Measurements from ENCODE around the gene CREB3L2. TPM values are rescaled to one million over a fixed set of nuclear protein-coding genes. Genes with fewer than 3 reads are reported as not detected.

The CREB3L2 gene
- total and polyA plus RNA-seq, 5 experiments from 2014 or later: 5.2 to 12.8 (median 9.0) TPM

- H3K9me3 Mint-ChIP-seq: no peaks in the 10 kb centered on the region
- peak overlapping the region in 2 of 10 donors; percentile 6 to 32 for H3K27ac Mint-ChIP-seq
- no peak overlapping the region for H3K4me3 Mint-ChIP-seq
- peaks cover 0 to 7% (median 0%) of the 10 kb centered on the region in 3 donors for H3K36me3 Mint-ChIP-seq
- POLR2A ChIA-PET: no interaction called here
- DNase-seq (no peak), ATAC-seq (no peak)
- H3K4me1 Mint-ChIP-seq: peaks cover 20 to 44% (median 31%) of the 10 kb centered on the region in 4 donors
- no peaks in the 10 kb centered on the region for H3K27me3 Mint-ChIP-seq
These were observed 8.5 kb downstream of the CREB3L2 start for GRCh38 chr7:137993395-137993743.

- Mint-ChIP-seq H3K4me3 (no peak overlapping the region), H3K36me3 (peaks cover 0 to 7% (median 0%) of the 10 kb centered on the region in 3 donors), H3K4me1 (peaks cover 22 to 44% (median 31%) of the 10 kb centered on the region in 4 donors), H3K9me3 (no peaks in the 10 kb centered on the region), H3K27me3 (no peaks in the 10 kb centered on the region), H3K27ac (peak overlapping the region in 4 of 10 donors; percentile 6 to 35 (median 22))
- POLR2A ChIA-PET: no interaction called here
- ATAC-seq (no peak), DNase-seq (no peak)
These were observed 9.1 kb downstream of the CREB3L2 start for GRCh38 chr7:137992550-137993394.

GRCh38 chr7:137992104-137992549, 9.8 kb downstream of the CREB3L2 start:
- ATAC-seq (no peak), DNase-seq (no peak)
- no peaks in the 10 kb centered on the region for H3K27me3 Mint-ChIP-seq
- H3K4me1 Mint-ChIP-seq: peaks cover 23 to 43% (median 31%) of the 10 kb centered on the region in 4 donors
- POLR2A ChIA-PET: no interaction called here
- H3K36me3 Mint-ChIP-seq: peaks cover 0 to 7% (median 0%) of the 10 kb centered on the region in 3 donors
- no peak overlapping the region for H3K4me3 Mint-ChIP-seq
- no peak overlapping the region for H3K27ac Mint-ChIP-seq
- no peaks in the 10 kb centered on the region for H3K9me3 Mint-ChIP-seq

- peaks cover 16 to 29% (median 19%) of the 10 kb centered on the region in 4 donors for H3K4me1 Mint-ChIP-seq
- H3K27ac Mint-ChIP-seq: no peak overlapping the region
- H3K36me3 Mint-ChIP-seq: peaks cover 0 to 7% (median 0%) of the 10 kb centered on the region in 3 donors
- DNase-seq (no peak), ATAC-seq (no peak)
- POLR2A ChIA-PET: no interaction called here
- H3K27me3 Mint-ChIP-seq: no peaks in the 10 kb centered on the region
- no peak overlapping the region for H3K4me3 Mint-ChIP-seq
- no peaks in the 10 kb centered on the region for H3K9me3 Mint-ChIP-seq
These were observed 11.5 kb downstream of the CREB3L2 start for GRCh38 chr7:137990251-137990941.

GRCh38 chr7:137989590-137989989, 12.3 kb downstream of the CREB3L2 start:
- POLR2A ChIA-PET: no interaction called here
- Mint-ChIP-seq H3K27ac (no peak overlapping the region), H3K4me1 (peaks cover 18 to 34% (median 20%) of the 10 kb centered on the region in 4 donors), H3K9me3 (peaks cover 0 to 1% (median 0%) of the 10 kb centered on the region in 9 donors), H3K27me3 (no peaks in the 10 kb centered on the region), H3K36me3 (peaks cover 1 to 7% (median 6%) of the 10 kb centered on the region in 3 donors), H3K4me3 (no peak overlapping the region)
- ATAC-seq (no peak), DNase-seq (no peak)

GRCh38 chr7:137989094-137989493, 12.8 kb downstream of the CREB3L2 start:
- Mint-ChIP-seq H3K27me3 (no peaks in the 10 kb centered on the region), H3K4me3 (no peak overlapping the region), H3K27ac (no peak overlapping the region), H3K9me3 (peaks cover 0 to 6% (median 0%) of the 10 kb centered on the region in 9 donors), H3K4me1 (peaks cover 18 to 39% (median 20%) of the 10 kb centered on the region in 4 donors), H3K36me3 (peaks cover 5 to 10% (median 7%) of the 10 kb centered on the region in 3 donors)
- no peak for ATAC-seq
- DNase-seq: no peak
- POLR2A ChIA-PET: interaction anchor here (0.7 kb wide), 1 partner anchor 10 kb away, joined by 5 read pairs; no protein-coding TSS in a partner anchor

- peaks cover 9 to 34% (median 15%) of the 10 kb centered on the region in 4 donors for H3K4me1 Mint-ChIP-seq
- no peaks in the 10 kb centered on the region for H3K27me3 Mint-ChIP-seq
- POLR2A ChIA-PET: no interaction called here
- DNase-seq (no peak), ATAC-seq (no peak)
- peaks cover 11 to 20% (median 13%) of the 10 kb centered on the region in 3 donors for H3K36me3 Mint-ChIP-seq
- peaks cover 0 to 14% (median 2%) of the 10 kb centered on the region in 9 donors for H3K9me3 Mint-ChIP-seq
- peak overlapping the region in 1 of 10 donors; percentile 39 for H3K4me3 Mint-ChIP-seq
- peak overlapping the region in 4 of 10 donors; percentile 20 to 72 (median 55) for H3K27ac Mint-ChIP-seq
These were observed 13.9 kb downstream of the CREB3L2 start for GRCh38 chr7:137987968-137988367.

- Mint-ChIP-seq H3K27ac (peak overlapping the region in 2 of 10 donors; percentile 59 to 66), H3K4me3 (no peak overlapping the region), H3K4me1 (peaks cover 5 to 30% (median 11%) of the 10 kb centered on the region in 4 donors), H3K27me3 (no peaks in the 10 kb centered on the region), H3K9me3 (peaks cover 0 to 18% (median 4%) of the 10 kb centered on the region in 9 donors), H3K36me3 (peaks cover 15 to 24% (median 15%) of the 10 kb centered on the region in 3 donors)
- ATAC-seq (no peak), DNase-seq (no peak)
- POLR2A ChIA-PET: no interaction called here
These were observed 14.3 kb downstream of the CREB3L2 start for GRCh38 chr7:137987563-137987962.

GRCh38 chr7:137987018-137987349, 14.9 kb downstream of the CREB3L2 start:
- Mint-ChIP-seq H3K4me1 (peaks cover 0 to 25% (median 7%) of the 10 kb centered on the region in 4 donors), H3K36me3 (peaks cover 11 to 29% (median 17%) of the 10 kb centered on the region in 3 donors), H3K4me3 (peak overlapping the region in 1 of 10 donors; percentile 4), H3K27ac (peak overlapping the region in 4 of 10 donors; percentile 17 to 82 (median 63)), H3K9me3 (peaks cover 0 to 22% (median 9%) of the 10 kb centered on the region in 9 donors), H3K27me3 (no peaks in the 10 kb centered on the region)
- DNase-seq (no peak), ATAC-seq (no peak)
- POLR2A ChIA-PET: no interaction called here

- peak overlapping the region in 4 of 10 donors; percentile 17 to 73 (median 63) for H3K27ac Mint-ChIP-seq
- peaks cover 0 to 27% (median 6%) of the 10 kb centered on the region in 4 donors for H3K4me1 Mint-ChIP-seq
- DNase-seq (no peak), ATAC-seq (no peak)
- no peaks in the 10 kb centered on the region for H3K27me3 Mint-ChIP-seq
- peaks cover 15 to 34% (median 17%) of the 10 kb centered on the region in 3 donors for H3K36me3 Mint-ChIP-seq
- POLR2A ChIA-PET: no interaction called here
- peaks cover 0 to 25% (median 10%) of the 10 kb centered on the region in 9 donors for H3K9me3 Mint-ChIP-seq
- peak overlapping the region in 1 of 10 donors; percentile 4 for H3K4me3 Mint-ChIP-seq
These were observed 15.5 kb downstream of the CREB3L2 start for GRCh38 chr7:137986252-137987017.

- peak overlapping the region in 2 of 10 donors; percentile 66 to 73 for H3K27ac Mint-ChIP-seq
- POLR2A ChIA-PET: no interaction called here
These were observed 16.0 kb downstream of the CREB3L2 start for GRCh38 chr7:137985897-137986251.

GRCh38 chr7:137985253-137985896, 16.5 kb downstream of the CREB3L2 start:
- DNase-seq: no peak
- H3K36me3 Mint-ChIP-seq: peaks cover 17 to 36% (median 19%) of the 10 kb centered on the region in 3 donors
- H3K9me3 Mint-ChIP-seq: peaks cover 0 to 33% (median 10%) of the 10 kb centered on the region in 9 donors
- H3K27ac Mint-ChIP-seq: peak overlapping the region in 1 of 10 donors; percentile 66
- peaks cover 4 to 36% (median 8%) of the 10 kb centered on the region in 4 donors for H3K4me1 Mint-ChIP-seq
- POLR2A ChIA-PET: interaction anchor here (1.5 kb wide), 1 partner anchor 48 kb away, joined by 3 read pairs; no protein-coding TSS in a partner anchor
- ATAC-seq: no peak
- no peak overlapping the region for H3K4me3 Mint-ChIP-seq
- H3K27me3 Mint-ChIP-seq: no peaks in the 10 kb centered on the region

More at GRCh38 chr7:137985897-137986251, 16.0 kb downstream of the CREB3L2 start:
- Mint-ChIP-seq H3K27me3 (no peaks in the 10 kb centered on the region), H3K4me1 (peaks cover 2 to 32% (median 7%) of the 10 kb centered on the region in 4 donors), H3K4me3 (no peak overlapping the region), H3K36me3 (peaks cover 17 to 36% (median 19%) of the 10 kb centered on the region in 3 donors), H3K9me3 (peaks cover 0 to 31% (median 10%) of the 10 kb centered on the region in 9 donors)
- ATAC-seq (no peak), DNase-seq (no peak)

All from naive thymus-derived CD8-positive, alpha-beta T cell (primary cell).